Endothelial cell of umbilical vein (primary cell): Measurements from ENCODE around the gene RPS25. TPM values are rescaled to one million over a fixed set of nuclear protein-coding genes. Genes with fewer than 3 reads are reported as not detected.

Source experiments
- BruUV-seq: library from RNA; stranded (reverse); fragments of 400-500 nt; replicated peaks from 2 replicates; lab custom pipeline; 2021; lab: Mats Ljungman, UMichigan
- CTCF ChIA-PET: fragments of 300-600, 350-600 bp; sonication (Branson Sonifier 250); formaldehyde crosslinking; loops from one replicate; lab custom pipeline; 2021; ENCODE audit warnings: antibody characterized with exemption, inconsistent platforms; lab: Charles Lee
- POLR2A ChIA-PET: fragments of 300-600, 350-600 bp; sonication (Branson Sonifier 250); formaldehyde crosslinking; loops from one replicate; lab custom pipeline; 2021; ENCODE audit warnings: antibody characterized with exemption, inconsistent platforms; lab: Charles Lee
- DNase-seq: peaks from one replicate; pipeline ENCODE4 v3.0.0-alpha.2; 2011; ENCODE audit warnings: low read depth, low spot score
- FAIRE-seq: peaks from 2 replicates; lab custom pipeline; 2011; peaks lifted over from hg19 to GRCh38; lab: Jason Lieb, UNC
- H2AFZ ChIP-seq: 2 replicates; pipeline ENCODE4 v1.6.0; 2012; ENCODE audit warnings: low read depth, low read length, control low read depth, inconsistent platforms
- H3K27ac ChIP-seq: 2 replicates; pipeline ENCODE4 v1.5.1; 2011; ENCODE audit warnings: low read depth, mild to moderate bottlenecking, control low read depth, low read length, moderate library complexity; ENCODE audit not compliant: insufficient read depth
- H3K27me3 ChIP-seq, 2 experiments: 2 replicates each; pipeline versions ENCODE4 v1.6.0 to v1.6.1; 2011; ENCODE audit warnings: low read length in 2 of 2, mixed read lengths in 1 of 2; ENCODE audit not compliant: control insufficient read depth in 2 of 2, insufficient read depth in 2 of 2
- H3K36me3 ChIP-seq, 2 experiments: 2 replicates in 1 of 2; 3 replicates in 1 of 2; pipeline ENCODE4 v1.5.1; 2011; ENCODE audit warnings: low read length in 2 of 2, mild to moderate bottlenecking in 1 of 2, moderate library complexity in 1 of 2; ENCODE audit not compliant: control insufficient read depth in 2 of 2, insufficient read depth in 2 of 2; ENCODE audit errors: extremely low read depth in 1 of 2
- H3K4me1 ChIP-seq: 3 replicates; pipeline ENCODE4 v1.5.1; 2011; ENCODE audit warnings: mild to moderate bottlenecking, low read length; ENCODE audit not compliant: control insufficient read depth, insufficient read depth; ENCODE audit errors: extremely low read depth
- H3K4me2 ChIP-seq: 2 replicates; pipeline ENCODE4 v1.6.1; 2011; ENCODE audit warnings: low read length, control low read depth, mixed read lengths; ENCODE audit not compliant: insufficient read depth
- H3K4me3 ChIP-seq, 3 experiments: fragments of 200-600 bp in 1 of 3; sonication (generic), shearing (Covaris generic) in 1 of 3; replicated peaks in 1 of 3; 2 replicates each; pipeline ENCODE4 v1.5.1; 2011 to 2016; ENCODE audit warnings: control low read depth in 3 of 3, low read length in 3 of 3, mild to moderate bottlenecking in 2 of 3, inconsistent platforms in 1 of 3, low read depth in 1 of 3, moderate library complexity in 1 of 3; ENCODE audit not compliant: insufficient read depth in 1 of 3
- H3K79me2 ChIP-seq: 2 replicates; pipeline ENCODE4 v1.6.0; 2012; ENCODE audit warnings: low read length, inconsistent platforms; ENCODE audit not compliant: control insufficient read depth, insufficient read depth
- H3K9ac ChIP-seq: replicated peaks from 2 replicates; pipeline ENCODE3; 2011; ENCODE audit warnings: low read length, control low read depth; ENCODE audit not compliant: insufficient read depth; ENCODE audit errors: extremely low read depth
- H3K9me1 ChIP-seq: replicated peaks from 3 replicates; pipeline ENCODE4 v1.6.0; 2011; ENCODE audit warnings: mild to moderate bottlenecking, low read length; ENCODE audit not compliant: control insufficient read depth, insufficient read depth; ENCODE audit errors: extremely low read depth
- H3K9me3 ChIP-seq: replicated peaks from 2 replicates; pipeline ENCODE4 v1.5.1; 2012; ENCODE audit warnings: low read length, inconsistent platforms; ENCODE audit not compliant: control insufficient read depth, insufficient read depth
- H4K20me1 ChIP-seq: replicated peaks from 2 replicates; pipeline ENCODE3; 2011; ENCODE audit warnings: mild to moderate bottlenecking, low read length; ENCODE audit not compliant: control insufficient read depth, insufficient read depth; ENCODE audit errors: extremely low read depth
- EZH2 ChIP-seq: IDR thresholded peaks from 2 replicates; pipeline ENCODE4 v1.6.1; 2012; ENCODE audit warnings: borderline replicate concordance, low read depth, mild to moderate bottlenecking, moderate library complexity, low read length, inconsistent platforms; ENCODE audit not compliant: severe bottlenecking
- FOS ChIP-seq: IDR thresholded peaks from 2 replicates; pipeline ENCODE4 v1.6.1; 2011; ENCODE audit warnings: mild to moderate bottlenecking, low read length, moderate library complexity, borderline replicate concordance; ENCODE audit not compliant: insufficient read depth
- GATA2 ChIP-seq: IDR thresholded peaks from 2 replicates; pipeline ENCODE4 v1.7.0; 2011; ENCODE audit warnings: low read depth, mild to moderate bottlenecking, moderate library complexity, mixed read lengths, low read length; ENCODE audit not compliant: insufficient read length, insufficient read depth
- JUN ChIP-seq: IDR thresholded peaks from 2 replicates; pipeline ENCODE4 v1.6.1; 2011; ENCODE audit warnings: borderline replicate concordance, low read depth; ENCODE audit not compliant: insufficient read length, insufficient read depth
- MAX ChIP-seq: IDR thresholded peaks from 2 replicates; pipeline ENCODE4 v1.6.1; 2011; ENCODE audit not compliant: insufficient read depth, insufficient read length
- MYC ChIP-seq: IDR thresholded peaks from one replicate; pipeline ENCODE4 v1.6.1; 2011; ENCODE audit warnings: mild to moderate bottlenecking, low read depth, low read length
- POLR2A ChIP-seq: IDR thresholded peaks from 2 replicates; pipeline ENCODE4 v1.6.1; 2012; ENCODE audit warnings: low read depth, mild to moderate bottlenecking, control low read depth, low read length
- POLR2AphosphoS5 ChIP-seq: IDR thresholded peaks from 2 replicates; pipeline ENCODE4 v1.6.1; 2012; ENCODE audit warnings: low read depth, mild to moderate bottlenecking, control low read depth, low read length, moderate library complexity; ENCODE audit not compliant: insufficient read depth
- dilution Hi-C: fragments of 300-500 bp; cut with MboI; formaldehyde crosslinking; loops from one replicate; pipeline ENCODE4 v1.15.0; 2019; ENCODE audit warnings: low sequenced_read_pairs; ENCODE audit not compliant: extremely low pct_ligation_motif_present
- intact Hi-C: fragments of 100-400 bp; cut with micrococcal nuclease; formaldehyde crosslinking; loops from one replicate; pipeline ENCODE4 v1.10.0; 2022
- polyA plus RNA-seq, 4 experiments: library from polyadenylated mRNA; depleted of rRNA in 3 of 4; stranded (reverse) in 3 of 4; unstranded in 1 of 4; fragments of >200 nt; gene quantifications; 2 replicates each; pipeline versions ENCODE4 v1.2.1 to v1.2.3, GENCODE V29; 2011 to 2012; ENCODE audit warnings: missing spikeins in 1 of 4
- total RNA-seq: library from RNA; stranded (reverse); gene quantifications from 2 replicates; pipeline ENCODE4 v1.2.3, GENCODE V29; 2021
- TF ChIP-seq, protein P1 (sequence below), 2 donors: IDR thresholded peaks; 1 replicate in 1 of 2; 2 replicates in 1 of 2; pipeline ENCODE4 v1.5.1; 2011; ENCODE audit warnings: low read length in 2 of 2, mild to moderate bottlenecking in 2 of 2, moderate library complexity in 2 of 2, control low read depth in 1 of 2, inconsistent platforms in 1 of 2, low read depth in 1 of 2; ENCODE audit not compliant: insufficient read depth in 1 of 2; ENCODE audit errors: extremely low read depth in 1 of 2

The RPS25 gene
- total and polyA plus RNA-seq, 2 donors (not counting 3 experiments of a cell fraction or from before 2014, with no cell fraction given) = 887 to 992 TPM

DNA sequence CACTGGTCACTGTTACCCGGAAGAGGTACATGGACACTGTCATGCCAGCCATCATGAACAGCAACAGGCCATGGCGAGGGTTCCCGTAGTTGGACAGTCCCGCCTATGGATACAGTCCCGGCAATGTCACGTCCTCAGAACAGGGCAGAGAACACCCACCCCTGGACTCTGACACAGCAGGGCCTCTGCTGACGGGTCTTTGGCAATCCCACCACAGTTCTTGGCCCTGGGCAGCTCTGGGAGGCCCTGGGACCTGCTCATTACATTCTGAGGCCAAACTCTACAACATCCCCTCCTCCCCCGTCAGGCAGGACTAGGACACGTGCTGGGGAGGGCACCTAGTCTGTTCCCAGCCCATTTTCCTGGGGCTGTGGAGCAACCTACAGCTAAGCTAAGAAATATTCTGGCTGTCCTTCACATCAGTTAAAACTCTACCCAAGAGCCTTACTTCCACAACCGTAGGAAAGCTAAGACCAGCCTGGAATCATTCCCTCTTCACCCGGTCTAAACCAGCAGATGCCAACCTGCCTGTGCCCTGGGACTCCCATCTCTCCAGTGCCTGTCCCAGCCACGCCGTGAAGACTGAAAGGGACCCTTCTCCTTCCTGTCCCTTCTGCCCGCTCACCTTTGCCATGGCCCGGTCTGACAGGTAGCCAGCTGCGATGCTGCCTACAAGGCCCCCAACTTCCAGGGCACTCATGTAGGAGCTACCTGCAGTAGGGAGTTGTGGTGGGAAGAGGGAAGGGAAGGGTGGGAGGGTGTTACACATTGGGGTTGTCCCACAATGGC lies 8.0 kb upstream of the RPS25 start:
- no peak overlapping the region for H3K4me3 ChIP-seq
- no peak overlapping the region for H3K9ac ChIP-seq
- BruUV-seq = no TSS peak
- DNase-seq (no peak), FAIRE-seq (no peak)
- TF ChIP-seq POLR2AphosphoS5 = no peak
- TF ChIP-seq MYC = no peak
- no peak for TF ChIP-seq GATA2
- no peak for TF ChIP-seq EZH2
- TF ChIP-seq, protein P1, sequence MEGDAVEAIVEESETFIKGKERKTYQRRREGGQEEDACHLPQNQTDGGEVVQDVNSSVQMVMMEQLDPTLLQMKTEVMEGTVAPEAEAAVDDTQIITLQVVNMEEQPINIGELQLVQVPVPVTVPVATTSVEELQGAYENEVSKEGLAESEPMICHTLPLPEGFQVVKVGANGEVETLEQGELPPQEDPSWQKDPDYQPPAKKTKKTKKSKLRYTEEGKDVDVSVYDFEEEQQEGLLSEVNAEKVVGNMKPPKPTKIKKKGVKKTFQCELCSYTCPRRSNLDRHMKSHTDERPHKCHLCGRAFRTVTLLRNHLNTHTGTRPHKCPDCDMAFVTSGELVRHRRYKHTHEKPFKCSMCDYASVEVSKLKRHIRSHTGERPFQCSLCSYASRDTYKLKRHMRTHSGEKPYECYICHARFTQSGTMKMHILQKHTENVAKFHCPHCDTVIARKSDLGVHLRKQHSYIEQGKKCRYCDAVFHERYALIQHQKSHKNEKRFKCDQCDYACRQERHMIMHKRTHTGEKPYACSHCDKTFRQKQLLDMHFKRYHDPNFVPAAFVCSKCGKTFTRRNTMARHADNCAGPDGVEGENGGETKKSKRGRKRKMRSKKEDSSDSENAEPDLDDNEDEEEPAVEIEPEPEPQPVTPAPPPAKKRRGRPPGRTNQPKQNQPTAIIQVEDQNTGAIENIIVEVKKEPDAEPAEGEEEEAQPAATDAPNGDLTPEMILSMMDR (IDR thresholded peaks at IDR 0.05; ENCODE audit: extremely low read depth in 1 of 2, insufficient read depth in 1 of 2, low read depth in 1 of 2, low read length in 2 of 2) = no peak
- TF ChIP-seq FOS = no peak
- TF ChIP-seq JUN = no peak
- TF ChIP-seq MAX = no peak
- no peak for TF ChIP-seq POLR2A
- H3K27me3 ChIP-seq = no peaks in the 10 kb centered on the region
- intact Hi-C loops (no loop called here), dilution Hi-C loops (no loop called here)
- H3K36me3 ChIP-seq = peaks cover 6 to 19% of the 10 kb centered on the region in 2 experiments
- ChIA-PET CTCF (no interaction called here), POLR2A (no interaction called here)
- H3K79me2 ChIP-seq = no peaks in the 10 kb centered on the region
- H3K4me1 ChIP-seq = peaks cover 16% of the 10 kb centered on the region
- H3K9me3 ChIP-seq = no peaks in the 10 kb centered on the region
- H2AFZ ChIP-seq = no peak overlapping the region
- no peaks in the 10 kb centered on the region for H4K20me1 ChIP-seq
- H3K9me1 ChIP-seq = no peaks in the 10 kb centered on the region
- no peak overlapping the region for H3K27ac ChIP-seq
- no peak overlapping the region for H3K4me2 ChIP-seq
